Measurements from ENCODE around the gene RAB3IP.

- TF ChIP-seq EZH2 (IDR thresholded peaks at IDR 0.05; ENCODE audit: borderline replicate concordance, low read length): no peak
- TF ChIP-seq, protein P1, sequence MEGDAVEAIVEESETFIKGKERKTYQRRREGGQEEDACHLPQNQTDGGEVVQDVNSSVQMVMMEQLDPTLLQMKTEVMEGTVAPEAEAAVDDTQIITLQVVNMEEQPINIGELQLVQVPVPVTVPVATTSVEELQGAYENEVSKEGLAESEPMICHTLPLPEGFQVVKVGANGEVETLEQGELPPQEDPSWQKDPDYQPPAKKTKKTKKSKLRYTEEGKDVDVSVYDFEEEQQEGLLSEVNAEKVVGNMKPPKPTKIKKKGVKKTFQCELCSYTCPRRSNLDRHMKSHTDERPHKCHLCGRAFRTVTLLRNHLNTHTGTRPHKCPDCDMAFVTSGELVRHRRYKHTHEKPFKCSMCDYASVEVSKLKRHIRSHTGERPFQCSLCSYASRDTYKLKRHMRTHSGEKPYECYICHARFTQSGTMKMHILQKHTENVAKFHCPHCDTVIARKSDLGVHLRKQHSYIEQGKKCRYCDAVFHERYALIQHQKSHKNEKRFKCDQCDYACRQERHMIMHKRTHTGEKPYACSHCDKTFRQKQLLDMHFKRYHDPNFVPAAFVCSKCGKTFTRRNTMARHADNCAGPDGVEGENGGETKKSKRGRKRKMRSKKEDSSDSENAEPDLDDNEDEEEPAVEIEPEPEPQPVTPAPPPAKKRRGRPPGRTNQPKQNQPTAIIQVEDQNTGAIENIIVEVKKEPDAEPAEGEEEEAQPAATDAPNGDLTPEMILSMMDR (conservative IDR thresholded peaks at IDR 0.05 in 1 of 2, IDR thresholded peaks at IDR 0.05 in 1 of 2; ENCODE audit: extremely low read depth in 1 of 2, insufficient read depth in 1 of 2, low read depth in 1 of 2, low read length in 2 of 2): no peak
Observed at GRCh38 chr12:69751476-69751875, 12.8 kb downstream of the RAB3IP start.
